IMR-90 (cell line): ENCODE results near the gene ERCC5. TPM values are rescaled to one million over a fixed set of nuclear protein-coding genes. Genes with fewer than 3 reads are reported as not detected.

Experiments used
- ATAC-seq: fragments of 200-7000 bp; cut with Tn5 transposase; 2 replicates; pipeline ENCODE4 v1.9.1; 2020; ENCODE audit warnings: low read depth, mild to moderate bottlenecking, moderate library complexity
- BruUV-seq: library from RNA; stranded (reverse); fragments of 400-500 nt; replicated peaks from 2 replicates; lab custom pipeline; 2021; lab: Mats Ljungman, UMichigan
- CTCF ChIA-PET: fragments of 300-600 bp; formaldehyde crosslinking; extraction: SDS; loops from one replicate; lab custom pipeline; 2021; ENCODE audit warnings: antibody characterized with exemption; lab: Yijun Ruan, JAX
- POLR2A ChIA-PET: fragments of 300-600 bp; sonication (Branson Sonifier 250); formaldehyde crosslinking; loops from one replicate; lab custom pipeline; 2022; ENCODE audit warnings: antibody characterized with exemption; ENCODE audit not compliant: unreplicated experiment; lab: Charles Lee
- DNase-seq: peaks from one replicate; pipeline ENCODE4 v3.0.0; 2013
- H2AFZ ChIP-seq: replicated peaks from 2 replicates; pipeline ENCODE3; 2013; ENCODE audit warnings: low read length, mild to moderate bottlenecking; ENCODE audit not compliant: poor library complexity
- H2AK5ac ChIP-seq: 2 replicates; pipeline ENCODE4 v1.6.1; 2013; ENCODE audit warnings: low read depth, low read length, inconsistent platforms
- H2AK9ac ChIP-seq: replicated peaks from 2 replicates; pipeline ENCODE3; 2013; ENCODE audit warnings: mild to moderate bottlenecking, low read depth, low read length, moderate library complexity; ENCODE audit not compliant: poor library complexity
- H2BK120ac ChIP-seq: 2 replicates; pipeline ENCODE4 v1.6.1; 2013; ENCODE audit warnings: low read depth, low read length, inconsistent platforms
- H2BK15ac ChIP-seq: 3 replicates; pipeline ENCODE4 v1.6.1; 2013; ENCODE audit warnings: low read depth, low read length, inconsistent platforms
- H2BK20ac ChIP-seq: 2 replicates; pipeline ENCODE4 v1.6.1; 2013; ENCODE audit warnings: low read depth, mild to moderate bottlenecking, inconsistent platforms, low read length, moderate library complexity
- H2BK5ac ChIP-seq: 2 replicates; pipeline ENCODE4 v1.6.1; 2013; ENCODE audit warnings: mild to moderate bottlenecking, low read depth, low read length, inconsistent platforms; ENCODE audit not compliant: poor library complexity, severe bottlenecking
- H3K14ac ChIP-seq: replicated peaks from 2 replicates; pipeline ENCODE4 v1.6.1; 2013; ENCODE audit warnings: low read depth, low read length, inconsistent platforms
- H3K18ac ChIP-seq: 2 replicates; pipeline ENCODE4 v1.6.1; 2013; ENCODE audit warnings: low read depth, low read length, control low read depth
- H3K23ac ChIP-seq: 2 replicates; pipeline ENCODE4 v1.6.1; 2013; ENCODE audit warnings: low read depth, low read length, inconsistent platforms
- H3K27ac ChIP-seq: 2 replicates; pipeline ENCODE4 v1.5.1; 2013; ENCODE audit warnings: mild to moderate bottlenecking, control low read depth, low read length; ENCODE audit not compliant: insufficient read depth
- H3K27me3 ChIP-seq: 2 replicates; pipeline ENCODE4 v1.6.1; 2013; ENCODE audit warnings: low read length; ENCODE audit not compliant: control insufficient read depth, insufficient read depth
- H3K36me3 ChIP-seq: 2 replicates; pipeline ENCODE4 v1.6.1; 2013; ENCODE audit warnings: low read length, mixed read lengths; ENCODE audit not compliant: control insufficient read depth, insufficient read depth
- H3K4ac ChIP-seq: 2 replicates; pipeline ENCODE4 v1.6.1; 2013; ENCODE audit warnings: low read depth, low read length, inconsistent platforms
- H3K4me1 ChIP-seq: 2 replicates; pipeline ENCODE4 v1.6.1; 2013; ENCODE audit warnings: low read length, mixed read lengths; ENCODE audit not compliant: control insufficient read depth, insufficient read depth
- H3K4me2 ChIP-seq: 2 replicates; pipeline ENCODE4 v1.6.1; 2013; ENCODE audit warnings: low read depth, mild to moderate bottlenecking, control low read depth, low read length, moderate library complexity
- H3K4me3 ChIP-seq: 2 replicates; pipeline ENCODE4 v1.5.1; 2013; ENCODE audit warnings: low read depth, mild to moderate bottlenecking, control low read depth, low read length, moderate library complexity; ENCODE audit not compliant: insufficient read depth
- H3K56ac ChIP-seq: 2 replicates; pipeline ENCODE4 v1.6.1; 2013; ENCODE audit warnings: low read length, inconsistent platforms; ENCODE audit not compliant: insufficient read depth; ENCODE audit errors: extremely low read depth
- H3K79me1 ChIP-seq, 2 experiments: 2 replicates each; pipeline ENCODE4 v1.6.1; 2013; ENCODE audit warnings: low read length in 2 of 2, inconsistent platforms in 1 of 2, low read depth in 1 of 2
- H3K9ac ChIP-seq: 2 replicates; pipeline ENCODE4 v1.6.1; 2013; ENCODE audit warnings: low read depth, low read length, control low read depth
- H3K9me1 ChIP-seq: 2 replicates; pipeline ENCODE4 v1.6.1; 2013; ENCODE audit warnings: low read length, inconsistent platforms; ENCODE audit not compliant: insufficient read depth
- H3K9me3 ChIP-seq: 2 replicates; pipeline ENCODE4 v1.6.1; 2013; ENCODE audit warnings: low read length; ENCODE audit not compliant: control insufficient read depth, insufficient read depth
- H4K20me1 ChIP-seq: 2 replicates; pipeline ENCODE4 v1.6.1; 2013; ENCODE audit warnings: low read length, inconsistent platforms; ENCODE audit not compliant: insufficient read depth
- H4K5ac ChIP-seq: 2 replicates; pipeline ENCODE4 v1.6.1; 2013; ENCODE audit warnings: mild to moderate bottlenecking, low read depth, low read length, control low read depth
- H4K8ac ChIP-seq, 2 experiments: 2 replicates each; pipeline ENCODE4 v1.6.1; 2013; ENCODE audit warnings: low read depth in 2 of 2, low read length in 2 of 2, control low read depth in 1 of 2, inconsistent platforms in 1 of 2
- H4K91ac ChIP-seq: 2 replicates; pipeline ENCODE4 v1.6.1; 2013; ENCODE audit warnings: low read depth, low read length, inconsistent platforms; ENCODE audit not compliant: insufficient read depth
- SMC3 ChIP-seq: fragments of 150-350 bp; IDR thresholded peaks from 2 replicates; pipeline ENCODE4 v1.6.1; 2016; ENCODE audit warnings: low read depth, mild to moderate bottlenecking, antibody characterized with exemption, low read length, moderate library complexity
- WGBS, 2 experiments: methylation state at CpG; one replicate each; pipeline versions ENCODE4 v1.1.5 to v1.1.7; 2013; ENCODE audit warnings: missing lambda C conversion rate in 2 of 2; ENCODE audit not compliant: insufficient read length in 1 of 2; ENCODE audit errors: extremely low coverage in 2 of 2; 5-methylcytosine and 5-hydroxymethylcytosine counted together
- dilution Hi-C: fragments of 300-500 bp; cut with HindIII; formaldehyde crosslinking; loops from one replicate; pipeline ENCODE4 v1.14.3; 2018; ENCODE audit warnings: low sequenced_read_pairs; ENCODE audit not compliant: unreplicated experiment
- in situ Hi-C: fragments of 300-500 bp; cut with MboI; formaldehyde crosslinking; loops from 3 replicates; pipeline ENCODE4 v1.14.3; 2019; ENCODE audit warnings: low sequenced_read_pairs, inconsistent platforms, mixed read lengths
- intact Hi-C: fragments of 100-400 bp; cut with micrococcal nuclease; formaldehyde crosslinking; loops from 2 replicates; pipeline ENCODE4 v1.10.0; 2022
- polyA plus RNA-seq, 3 experiments: library from polyadenylated mRNA; depleted of rRNA; stranded (reverse); fragments of >200 nt; gene quantifications; 2 replicates each; pipeline ENCODE4 v1.2.3, GENCODE V29; 2012; ENCODE audit warnings: low replicate concordance in 1 of 3
- total RNA-seq: library from RNA; depleted of rRNA; stranded (reverse); fragments of >200 nt; gene quantifications from 2 replicates; pipeline ENCODE4 v1.2.3, GENCODE V29; 2012

Gene ERCC5
- total and polyA plus RNA-seq, 2 of the 4 experiments (the other 2 are of a cell fraction) = 29.7 to 34.4 TPM

DNA sequence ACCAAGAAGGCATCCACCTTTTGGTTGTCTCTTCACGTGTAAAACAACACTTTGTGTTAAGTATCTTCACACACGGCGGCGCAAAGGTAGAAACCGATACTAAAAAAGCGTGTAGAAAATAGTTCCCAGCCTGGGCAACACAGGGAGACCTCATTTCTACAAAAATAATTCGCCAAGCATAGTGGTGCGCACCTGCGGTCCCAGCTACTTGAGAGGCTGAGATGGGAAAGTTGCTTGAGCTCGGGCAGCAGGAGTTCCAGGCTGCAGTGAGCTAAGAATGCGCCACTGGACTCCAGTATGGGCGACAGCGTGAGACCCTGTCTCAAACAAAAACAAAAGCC lies 573 bp upstream of the ERCC5 start:
- Histone ChIP-seq H3K9me1 (no peaks in the 10 kb centered on the region), H2AFZ (peak overlapping the region; percentile 98), H2BK120ac (peak overlapping the region; percentile 30; the same call in 1 of the 2 replicates), H4K8ac (peak overlapping the region; percentile 94 to 97), H3K9ac (peak overlapping the region; percentile 84), H3K4me1 (peaks cover 4% of the 10 kb centered on the region), H3K14ac (peak overlapping the region; percentile 91), H3K18ac (peak overlapping the region; percentile 14; the same call in 1 of the 2 replicates), H2AK5ac (0 out of 2 replicates have a peak overlapping the region, but pooled peaks have one; percentile 31), H2BK5ac (peak overlapping the region; percentile 77), H3K4ac (peak overlapping the region; percentile 92), H3K9me3 (no peaks in the 10 kb centered on the region), H3K27me3 (no peaks in the 10 kb centered on the region), H4K91ac (peak overlapping the region; percentile 64), H2AK9ac (peak overlapping the region; percentile 90), H2BK15ac (no peak overlapping the region), H3K4me2 (peak overlapping the region; percentile 84), H3K79me1 (peaks cover 4 to 28% of the 10 kb centered on the region in 2 experiments; a peak in 3 of 4 replicates), H2BK20ac (no peak overlapping the region), H3K56ac (peak overlapping the region; percentile 88), H3K27ac (peak overlapping the region; percentile 81), H4K5ac (peak overlapping the region; percentile 86), H4K20me1 (peaks cover 8% of the 10 kb centered on the region; the same call in 1 of the 2 replicates), H3K4me3 (peak overlapping the region; percentile 63), H3K23ac (peak overlapping the region; percentile 91), H3K36me3 (no peaks in the 10 kb centered on the region)
- no peak for TF ChIP-seq SMC3
- DNase-seq = no peak
- POLR2A ChIA-PET = interaction anchor here (0.5 to 0.6 kb wide), 2 partner anchors 45 to 1733 kb away, joined by 3 to 4 read pairs; no protein-coding TSS in a partner anchor
- dilution Hi-C loops (no loop called here), in situ Hi-C loops (loop anchor here (5.0 kb wide), 1 partner anchor 248 kb away; the partner anchor contains the start of gene TPP2), intact Hi-C loops (loop anchor here (5.0 kb wide), 2 partner anchors 123 to 193 kb away; no protein-coding TSS in a partner anchor)
- ATAC-seq = peak; percentile 18
- WGBS, 2 experiments = 0% methylated on average over 2 of the region's 13 CpGs; no CpG with 5 or more reads in 1 of the 2 experiments
- no TSS peak for BruUV-seq
- CTCF ChIA-PET = interaction anchor here (1.3 to 1.5 kb wide), 2 partner anchors 46 to 47 kb away, joined by 3 to 6 read pairs; no protein-coding TSS in a partner anchor
